ENCODE measurements around the gene KRCC1. TPM values are rescaled to one million over a fixed set of nuclear protein-coding genes. Genes with fewer than 3 reads are reported as not detected.

KRCC1 gene
- total and polyA plus RNA-seq, 8 donors = 8.3 to 21.2 (median 10.6) TPM

DNA sequence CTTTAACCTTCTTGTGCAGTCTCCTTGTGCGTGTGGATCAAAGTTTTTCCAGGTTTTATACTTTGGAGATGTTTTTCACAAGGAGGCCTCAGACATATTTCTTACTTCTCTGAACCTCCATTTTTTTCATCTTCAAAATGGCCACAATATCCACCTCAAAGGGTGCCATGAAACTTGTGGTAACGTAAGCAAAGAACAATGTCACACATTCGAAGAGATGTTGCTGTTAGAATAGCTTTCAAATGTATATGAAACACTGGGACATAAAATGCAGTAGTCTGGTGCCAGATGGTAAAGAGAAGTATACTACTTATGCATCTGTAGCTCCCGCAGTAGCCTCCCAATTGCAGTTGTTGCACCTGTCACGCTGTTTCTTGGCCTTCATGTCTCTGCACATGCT lies 2.6 kb upstream of the KRCC1 start:
- Histone ChIP-seq H3K36me3 (no peaks in the 10 kb centered on the region), H3K4me3 (no peak overlapping the region), H3K4me1 (peaks cover 0 to 13% (median 10%) of the 10 kb centered on the region in 3 donors), H3K9me3 (no peaks in the 10 kb centered on the region), H3K27ac (no peak overlapping the region), H3K27me3 (no peaks in the 10 kb centered on the region)
- no peak for FAIRE-seq
- no peak for DNase-seq
- no peak for ATAC-seq
- intact Hi-C loops (cut with DNase I) = no loop called here
- WGBS, 2 donors = 71 to 83% methylated on average over 5 of the region's 5 CpGs
- TF ChIP-seq, protein P1, sequence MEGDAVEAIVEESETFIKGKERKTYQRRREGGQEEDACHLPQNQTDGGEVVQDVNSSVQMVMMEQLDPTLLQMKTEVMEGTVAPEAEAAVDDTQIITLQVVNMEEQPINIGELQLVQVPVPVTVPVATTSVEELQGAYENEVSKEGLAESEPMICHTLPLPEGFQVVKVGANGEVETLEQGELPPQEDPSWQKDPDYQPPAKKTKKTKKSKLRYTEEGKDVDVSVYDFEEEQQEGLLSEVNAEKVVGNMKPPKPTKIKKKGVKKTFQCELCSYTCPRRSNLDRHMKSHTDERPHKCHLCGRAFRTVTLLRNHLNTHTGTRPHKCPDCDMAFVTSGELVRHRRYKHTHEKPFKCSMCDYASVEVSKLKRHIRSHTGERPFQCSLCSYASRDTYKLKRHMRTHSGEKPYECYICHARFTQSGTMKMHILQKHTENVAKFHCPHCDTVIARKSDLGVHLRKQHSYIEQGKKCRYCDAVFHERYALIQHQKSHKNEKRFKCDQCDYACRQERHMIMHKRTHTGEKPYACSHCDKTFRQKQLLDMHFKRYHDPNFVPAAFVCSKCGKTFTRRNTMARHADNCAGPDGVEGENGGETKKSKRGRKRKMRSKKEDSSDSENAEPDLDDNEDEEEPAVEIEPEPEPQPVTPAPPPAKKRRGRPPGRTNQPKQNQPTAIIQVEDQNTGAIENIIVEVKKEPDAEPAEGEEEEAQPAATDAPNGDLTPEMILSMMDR (IDR thresholded peaks at IDR 0.05) = no peak

- no peak for FAIRE-seq
- TF ChIP-seq, protein P1 (IDR thresholded peaks at IDR 0.05) = no peak
Observed at GRCh38 chr2:88057437-88057844, 1.9 kb upstream of the KRCC1 start.

DNA sequence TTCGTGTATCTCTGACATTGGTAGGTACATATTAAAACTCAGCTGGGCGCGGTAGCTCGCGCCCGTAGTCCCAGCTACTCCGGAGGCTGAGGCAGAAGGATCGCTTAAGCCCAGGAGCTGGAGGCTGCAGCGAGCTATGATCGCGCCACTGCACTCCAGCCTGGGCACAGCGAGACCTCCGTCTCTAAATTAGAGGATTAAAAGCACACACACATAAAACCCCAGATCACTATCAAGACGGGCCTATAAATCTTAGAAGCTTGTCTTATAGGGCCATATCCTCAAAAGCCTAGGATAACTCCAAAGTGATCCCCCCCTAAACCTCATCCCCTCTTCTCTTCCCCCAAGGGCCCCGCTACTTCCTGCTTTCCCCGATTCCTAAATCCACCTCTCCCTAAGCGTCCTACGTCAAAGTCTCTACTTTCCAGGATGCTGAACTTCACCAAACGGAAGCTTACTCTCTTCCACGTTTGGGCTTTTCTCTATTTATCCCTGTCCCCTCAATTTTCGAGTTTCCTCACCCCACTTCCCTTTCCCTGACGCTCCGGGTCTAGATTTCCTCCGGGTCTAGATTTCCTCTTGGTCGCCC lies 707 bp downstream of the KRCC1 start:
- FAIRE-seq = no peak
- no peaks in the 10 kb centered on the region for H3K27me3 ChIP-seq
- ATAC-seq = peak; percentile 4 to 17 (median 10)
- TF ChIP-seq, protein P1 (IDR thresholded peaks at IDR 0.05) = no peak
- intact Hi-C loops (cut with DNase I) = no loop called here
- 23 to 25% methylated on average over 25 of the region's 25 CpGs for whole genome bisulfite sequencing, 2 donors
- H3K36me3 ChIP-seq = no peaks in the 10 kb centered on the region
- H3K27ac ChIP-seq = peak overlapping the region; percentile 85 to 96 (median 90)
- H3K4me3 ChIP-seq = peak overlapping the region; percentile 71 to 97 (median 80)
- DNase-seq = no peak
- H3K4me1 ChIP-seq = peaks cover 0 to 25% (median 21%) of the 10 kb centered on the region in 3 donors
- no peaks in the 10 kb centered on the region for H3K9me3 ChIP-seq

More at GRCh38 chr2:88057437-88057844, 1.9 kb upstream of the KRCC1 start:
- no peak for DNase-seq
- no peak overlapping the region for H3K4me3 ChIP-seq
- intact Hi-C loops (cut with DNase I) = no loop called here
- H3K27ac ChIP-seq = no peak overlapping the region
- no peak for ATAC-seq
- 58 to 69% methylated on average over 4 of the region's 4 CpGs for WGBS, 2 donors
- no peaks in the 10 kb centered on the region for H3K27me3 ChIP-seq
- no peaks in the 10 kb centered on the region for H3K9me3 ChIP-seq
- H3K4me1 ChIP-seq = peaks cover 0 to 16% (median 10%) of the 10 kb centered on the region in 3 donors
- H3K36me3 ChIP-seq = no peaks in the 10 kb centered on the region

GRCh38 chr2:88053934-88054781 lies 1.4 kb downstream of the KRCC1 start:
- H3K27me3 ChIP-seq = no peaks in the 10 kb centered on the region
- no peaks in the 10 kb centered on the region for H3K36me3 ChIP-seq
- H3K4me1 ChIP-seq = peaks cover 0 to 25% (median 21%) of the 10 kb centered on the region in 3 donors
- peak overlapping the region; percentile 71 to 97 (median 80) for H3K4me3 ChIP-seq
- DNase-seq (no peak), FAIRE-seq (no peak), ATAC-seq (no peak)
- TF ChIP-seq, protein P1 (IDR thresholded peaks at IDR 0.05) = no peak
- H3K9me3 ChIP-seq = no peaks in the 10 kb centered on the region
- H3K27ac ChIP-seq = peak overlapping the region in 2 of 4 donors; percentile 89 to 96
- intact Hi-C loops (cut with DNase I) = no loop called here
- WGBS, 2 donors = 46 to 49% methylated on average over 10 of the region's 10 CpGs
